HG03103 (cell line): ENCODE results near the gene RAB1B.

ENCODE experiments used
- ATAC-seq: cut with Tn5 transposase; IDR thresholded peaks from one replicate; pipeline ENCODE4 v1.9.1; 2021; ENCODE audit warnings: low read depth; ENCODE audit not compliant: unreplicated experiment

Gene RAB1B

DNA sequence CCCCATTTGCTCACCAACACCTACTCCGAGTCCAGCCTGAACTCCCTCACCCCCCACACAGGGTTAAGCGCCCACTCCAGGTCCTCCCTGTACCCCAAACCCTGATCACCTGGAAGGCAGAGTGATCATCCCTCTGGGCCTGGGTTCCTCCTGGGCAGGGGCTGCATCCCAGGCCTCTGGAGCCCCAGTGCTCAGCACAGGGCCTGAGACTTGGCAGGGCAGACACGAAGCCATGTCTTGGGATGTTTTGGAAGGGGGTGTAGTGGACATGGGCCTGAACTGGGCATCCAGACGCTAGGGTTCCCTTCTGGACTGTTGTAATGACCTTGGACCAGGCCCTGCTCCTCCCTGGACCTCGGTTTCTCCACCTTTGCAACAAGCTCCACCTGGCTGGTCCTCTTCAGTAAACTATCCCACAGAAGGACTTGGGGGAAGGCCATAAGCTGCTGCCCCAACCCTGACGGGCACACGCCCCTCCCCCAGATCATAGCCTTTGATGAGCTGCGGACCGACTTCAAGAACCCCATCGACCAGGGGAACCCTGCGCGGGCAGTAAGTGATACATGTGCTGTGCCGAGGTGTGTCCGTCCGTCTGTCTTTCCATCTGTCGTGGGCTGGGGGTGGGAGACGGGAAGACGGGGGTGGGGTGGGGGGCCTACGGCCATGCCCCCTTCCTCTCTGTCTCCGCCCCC lies 13.5 kb downstream of the RAB1B start:
- ATAC-seq = no peak

DNA sequence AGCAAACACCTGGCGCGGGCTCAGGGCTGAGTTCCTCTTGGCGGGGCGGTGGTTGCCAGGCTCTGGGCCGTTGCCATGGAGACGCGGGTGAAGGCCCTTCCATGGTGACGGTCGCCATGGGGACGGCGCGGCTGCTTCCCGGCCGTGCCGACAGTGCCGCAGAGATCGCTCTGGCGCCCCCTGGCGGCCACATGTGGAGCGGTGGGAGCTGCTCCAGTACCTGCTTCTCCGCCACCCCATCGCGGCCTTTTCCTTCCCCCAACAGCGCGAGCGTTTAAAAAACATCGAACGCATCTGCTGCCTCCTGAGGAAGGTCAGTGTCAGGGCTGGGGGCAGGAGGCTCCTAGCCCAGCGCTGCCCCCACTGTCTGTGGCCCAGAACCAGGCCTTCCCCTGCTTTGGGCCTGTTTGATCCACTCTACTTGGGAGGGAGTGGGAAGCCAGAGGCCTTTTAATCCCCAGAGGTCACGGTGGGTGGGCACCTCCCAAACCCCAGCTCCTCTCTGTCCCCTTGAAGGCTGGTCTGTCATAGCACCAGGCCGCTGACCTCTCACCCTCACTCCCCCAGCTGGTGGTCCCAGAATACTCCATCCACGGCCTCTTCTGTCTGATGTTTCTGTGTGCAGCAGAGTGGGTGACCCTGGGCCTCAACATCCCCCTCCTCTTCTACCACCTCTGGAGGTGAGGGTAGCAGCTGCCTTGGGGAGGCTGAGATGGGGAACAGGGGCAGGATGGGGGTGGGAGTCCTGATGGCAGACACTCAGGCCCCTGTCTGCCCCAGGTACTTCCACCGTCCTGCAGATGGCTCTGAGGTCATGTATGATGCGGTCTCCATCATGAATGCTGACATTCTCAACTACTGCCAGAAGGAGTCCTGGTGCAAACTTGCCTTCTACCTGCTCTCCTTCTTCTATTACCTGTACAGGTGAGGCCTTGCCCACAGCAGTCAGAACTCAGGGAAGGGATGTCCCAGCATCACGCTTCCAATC lies 14.3 kb downstream of the RAB1B start:
- peak; percentile 76 for ATAC-seq

DNA sequence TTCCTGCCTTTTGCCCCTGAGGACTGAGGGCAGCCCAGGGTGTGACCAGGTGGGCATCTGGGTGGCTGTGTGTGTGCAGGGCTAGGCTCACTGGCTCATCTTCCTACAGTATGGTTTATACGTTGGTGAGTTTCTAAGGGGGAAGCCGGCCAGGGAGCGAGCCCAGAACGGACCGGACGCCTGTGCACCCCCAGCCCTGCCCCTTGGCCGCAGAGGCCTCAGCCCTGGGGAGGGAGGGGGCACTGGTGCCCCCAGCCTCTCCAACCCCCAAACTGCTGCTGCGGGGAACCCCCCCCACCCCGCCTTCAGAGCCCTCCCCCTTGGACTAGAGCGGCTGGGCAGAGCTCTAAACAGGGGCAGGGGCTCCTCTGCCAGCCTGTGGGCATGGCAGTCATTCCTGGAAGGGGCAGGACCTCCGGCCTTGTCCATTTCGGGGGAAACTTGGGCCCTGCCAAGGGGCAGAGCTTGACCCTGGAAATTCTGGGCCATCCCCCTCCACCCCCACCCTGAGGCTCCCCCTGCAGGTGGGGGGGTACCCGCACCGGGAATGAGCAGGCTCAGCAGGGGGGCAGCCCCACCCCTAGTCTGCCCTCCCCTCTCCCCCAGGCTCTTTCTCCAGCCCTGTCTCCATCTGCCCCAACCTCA lies 15.1 kb downstream of the RAB1B start:
- ATAC-seq = no peak

DNA sequence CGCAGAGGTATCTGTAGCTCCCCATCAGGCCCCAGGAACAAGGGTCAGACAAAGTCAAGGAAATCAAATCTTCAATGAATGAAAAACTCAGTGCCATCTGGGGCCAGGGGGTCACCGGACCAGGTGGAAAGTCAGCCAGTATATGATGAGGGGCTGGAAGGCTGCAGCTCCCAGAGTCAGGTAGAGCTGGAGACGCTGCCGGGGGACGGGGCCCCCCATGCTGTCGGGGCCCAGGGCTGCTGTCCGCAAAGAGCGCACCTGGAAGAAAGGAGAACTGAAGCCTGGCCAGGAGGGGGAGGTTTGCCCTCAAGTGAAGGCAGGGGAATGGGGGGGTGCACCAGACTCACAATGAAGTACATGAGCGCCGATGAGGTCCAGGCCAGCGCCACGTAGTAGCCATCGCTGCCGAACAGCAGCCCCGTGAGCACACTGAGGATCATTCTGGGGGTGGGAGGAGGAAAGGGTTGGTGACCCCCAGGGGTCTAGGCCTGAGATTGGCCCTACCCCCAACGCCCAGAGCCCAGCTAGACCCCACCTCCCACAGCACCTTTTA lies 16.2 kb downstream of the RAB1B start:
- no peak for ATAC-seq

DNA sequence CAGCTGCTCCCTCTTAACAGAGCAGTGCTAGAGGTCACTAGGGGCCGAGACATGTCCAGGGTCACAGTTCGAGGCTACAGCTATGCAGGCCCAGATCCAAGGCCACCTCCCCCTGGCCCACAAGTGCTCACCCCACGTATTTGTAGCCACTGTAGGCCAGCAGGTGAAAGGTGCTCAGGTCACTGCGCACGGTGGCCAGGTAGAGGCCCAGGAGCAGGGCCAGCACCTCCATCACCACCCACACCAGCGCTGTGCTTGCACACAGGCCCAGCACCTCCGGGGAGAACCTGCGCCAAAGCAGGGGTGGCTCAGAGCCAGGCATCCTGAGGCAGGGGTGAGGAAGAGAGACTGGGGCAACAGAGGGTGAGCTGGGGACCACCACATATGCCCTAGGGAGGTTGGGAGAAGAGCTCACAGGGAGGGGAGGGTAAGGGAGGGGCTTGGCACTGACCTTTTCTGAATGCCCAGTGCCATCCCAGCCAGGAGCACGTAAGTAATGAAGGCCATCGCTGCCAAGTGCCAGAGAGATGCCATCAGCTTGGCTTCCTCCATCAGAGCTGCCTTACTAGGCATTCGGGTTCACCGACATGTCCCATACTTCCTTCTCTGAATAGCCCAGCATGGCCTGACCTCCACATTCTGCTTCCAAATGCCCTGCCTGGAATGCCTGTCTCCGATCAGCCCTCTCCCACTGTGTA lies 17.0 kb downstream of the RAB1B start:
- ATAC-seq = no peak

DNA sequence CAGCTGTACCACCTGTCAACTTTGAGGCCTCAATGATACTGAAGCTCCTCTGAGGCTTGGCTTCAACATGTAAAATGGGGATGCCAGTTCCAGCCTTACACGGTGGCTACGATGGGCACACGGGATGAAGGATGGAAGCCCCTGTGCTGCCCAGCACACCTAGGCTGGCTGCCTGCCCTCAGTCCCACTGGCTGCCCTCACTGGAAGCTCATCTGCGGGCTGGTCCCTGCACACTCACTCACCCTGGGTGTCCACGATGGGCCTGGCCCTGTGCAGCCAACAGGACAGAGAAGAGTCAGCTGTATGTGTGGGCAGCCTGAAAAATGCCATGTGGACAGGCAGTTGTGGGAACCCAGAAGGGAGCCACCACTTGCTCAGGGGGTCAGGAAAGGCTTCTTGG lies 18.3 kb downstream of the RAB1B start:
- no peak for ATAC-seq

DNA sequence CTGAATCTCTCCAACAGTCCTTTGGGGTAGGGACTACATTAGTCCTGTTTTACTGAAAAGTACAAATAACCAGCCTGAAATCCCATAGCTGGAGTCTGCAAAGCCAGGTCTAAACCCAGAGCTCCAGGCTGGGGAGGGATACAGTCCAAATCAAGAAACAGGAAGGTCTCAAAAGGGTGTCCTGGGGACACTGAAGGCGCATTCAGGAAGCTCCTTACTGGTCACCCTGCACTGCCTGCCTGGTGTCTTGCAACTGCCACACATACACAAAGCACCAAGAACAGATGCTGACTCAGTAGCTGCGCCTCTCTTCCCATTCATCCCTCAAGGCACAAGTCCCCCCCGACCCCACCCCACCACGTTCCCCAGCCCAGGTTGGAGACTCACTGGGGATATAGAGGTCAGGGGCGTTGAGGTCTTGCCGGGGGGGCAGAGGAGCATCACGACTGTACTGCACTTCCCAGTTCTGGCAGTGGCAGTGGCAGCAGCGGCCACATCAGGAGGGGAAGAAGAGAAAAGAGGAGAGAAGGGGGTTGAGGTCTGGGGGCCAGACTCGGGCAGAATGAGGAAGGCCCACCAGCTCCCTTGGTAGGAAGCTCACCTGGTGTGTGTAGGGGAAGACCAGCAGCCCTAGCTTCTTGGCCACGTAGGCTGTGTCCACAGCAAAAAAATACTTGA lies 18.9 kb downstream of the RAB1B start:
- ATAC-seq = no peak

DNA sequence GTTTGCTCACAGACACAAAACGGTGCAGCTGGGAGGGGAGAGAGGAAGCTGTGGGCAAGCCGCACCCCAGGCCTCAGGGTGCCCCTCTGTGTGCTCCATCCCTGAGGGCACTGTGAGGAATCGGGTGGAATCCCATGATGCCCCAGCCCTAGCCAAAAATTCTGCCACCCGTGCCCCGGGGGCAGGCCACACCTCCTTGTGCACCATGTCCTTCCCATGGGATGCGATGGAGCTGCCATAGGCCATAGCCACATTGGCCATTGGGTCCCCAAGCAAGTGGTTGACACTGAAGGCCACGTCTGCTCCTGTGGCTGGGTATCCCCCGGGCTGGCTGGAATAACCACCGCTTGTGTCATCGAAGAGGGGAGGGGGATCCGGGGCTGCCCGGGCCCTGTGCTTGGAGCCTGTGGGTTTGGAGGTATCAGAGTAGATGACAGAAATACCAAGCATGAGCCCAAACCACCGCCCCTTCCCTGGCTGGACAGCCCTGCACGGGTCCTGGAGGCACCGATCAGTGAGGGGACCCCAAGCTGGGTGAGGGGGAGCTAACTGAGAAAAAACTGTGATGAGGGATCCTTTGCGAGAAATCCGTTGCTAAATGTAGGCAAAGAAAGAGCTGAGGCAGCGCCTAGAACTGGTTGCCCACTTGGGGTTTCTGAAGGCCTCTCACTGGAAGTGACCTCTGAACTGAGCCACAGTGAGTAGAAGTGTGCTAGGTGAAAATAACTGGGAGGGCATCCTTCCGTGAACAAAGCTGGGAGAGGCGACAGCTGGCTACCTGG lies 19.6 kb downstream of the RAB1B start:
- no peak for ATAC-seq

DNA sequence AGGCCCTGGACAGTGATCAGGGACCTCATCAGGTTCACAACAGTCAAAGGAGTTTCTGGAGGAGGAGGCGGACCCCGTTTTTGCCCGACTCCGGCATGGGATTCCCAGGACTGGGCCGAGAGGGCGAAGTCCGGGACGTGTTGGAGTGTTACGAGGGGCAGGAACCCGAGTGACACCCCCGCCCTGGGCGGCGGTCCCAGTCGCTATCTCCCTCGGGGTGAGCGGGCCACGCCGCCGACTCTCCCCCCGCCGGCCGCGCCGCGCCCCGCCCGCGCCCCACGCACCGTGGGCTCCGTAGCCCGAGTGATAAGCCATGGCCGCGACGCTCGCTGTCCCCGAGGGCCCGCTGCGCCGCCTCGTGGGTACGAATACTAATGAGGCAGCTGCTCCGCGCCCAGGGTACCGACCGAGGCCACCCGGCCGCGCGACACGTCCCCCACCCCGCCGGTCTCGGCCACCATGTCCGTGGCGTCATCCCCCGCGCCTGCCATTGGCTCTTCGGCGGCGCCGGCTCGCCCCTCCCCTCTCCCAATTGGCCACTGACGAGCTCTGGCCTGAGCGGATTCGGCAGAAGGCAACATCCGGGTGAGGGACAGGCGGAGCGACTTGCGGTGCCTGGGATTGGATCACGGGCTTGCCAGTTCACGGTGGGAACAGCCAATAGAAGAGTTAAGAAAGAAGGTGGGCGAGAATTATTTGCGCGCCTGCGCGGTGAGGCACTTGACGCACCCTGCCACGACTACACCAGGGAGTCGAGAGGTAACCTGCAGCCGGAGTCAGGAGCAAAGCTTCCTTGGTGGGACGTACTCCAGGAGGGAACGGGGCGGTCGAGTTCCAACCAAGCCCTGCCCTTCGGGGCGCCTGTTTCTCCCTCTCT lies 20.5 kb downstream of the RAB1B start, which contains the start of gene YIF1A:
YIF1A (minus strand) TSS at position 473 of the 877 bp plus-strand sequence; CDS start at position 315, 158 bp downstream.
- peak; percentile 91 for ATAC-seq

DNA sequence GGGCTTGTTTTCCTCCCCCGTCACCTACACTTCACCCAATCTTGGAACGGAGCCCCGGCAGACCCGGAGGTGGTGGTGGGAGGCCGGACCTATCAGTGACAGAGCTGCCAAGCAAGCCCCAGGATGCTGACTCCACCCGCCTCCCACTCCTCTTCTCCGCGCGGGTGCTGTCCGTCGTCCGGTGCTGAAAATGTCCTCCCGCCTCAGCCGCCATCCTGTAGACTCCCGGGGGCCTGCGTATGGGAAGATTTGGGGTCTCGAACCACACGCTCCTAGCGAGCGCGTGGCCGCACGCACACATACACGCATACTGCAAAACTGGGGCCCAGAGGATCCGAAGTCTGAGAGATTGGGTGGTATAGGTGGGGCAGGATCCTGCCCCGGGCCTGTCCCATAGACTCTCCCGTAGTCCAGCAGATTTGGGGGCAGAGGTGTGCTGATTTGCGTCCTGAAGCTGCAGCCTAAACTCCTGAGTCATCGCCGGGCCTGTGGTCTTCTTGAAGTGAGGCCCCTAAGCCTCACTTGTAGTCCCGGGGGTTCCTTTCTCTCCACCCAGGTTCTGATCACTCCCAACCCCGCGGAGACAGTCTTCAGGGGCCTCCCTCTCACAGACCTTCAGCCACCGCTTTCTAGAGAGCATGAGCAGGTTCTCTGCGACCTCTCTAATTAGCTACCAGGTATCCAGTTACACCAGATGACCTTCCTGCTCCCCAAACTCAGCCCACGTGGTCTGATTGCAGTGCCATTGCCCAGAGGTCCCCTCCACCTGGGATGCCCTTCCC lies 21.3 kb downstream of the RAB1B start:
- peak; percentile 26 for ATAC-seq

DNA sequence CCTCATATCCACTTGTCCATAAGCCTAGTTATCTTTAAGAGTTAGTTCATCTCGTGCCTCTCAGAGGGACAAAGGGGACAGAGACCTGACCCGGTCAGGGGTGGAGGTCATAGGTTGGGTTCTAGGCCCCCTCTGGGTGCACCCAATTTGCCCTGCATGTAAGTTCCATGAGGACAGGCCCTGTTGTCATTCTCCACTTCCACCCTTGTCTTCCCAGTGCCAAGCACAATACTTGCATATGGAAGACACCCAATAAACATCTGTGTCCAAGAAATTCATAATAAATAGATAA lies 21.8 kb downstream of the RAB1B start:
- no peak for ATAC-seq

DNA sequence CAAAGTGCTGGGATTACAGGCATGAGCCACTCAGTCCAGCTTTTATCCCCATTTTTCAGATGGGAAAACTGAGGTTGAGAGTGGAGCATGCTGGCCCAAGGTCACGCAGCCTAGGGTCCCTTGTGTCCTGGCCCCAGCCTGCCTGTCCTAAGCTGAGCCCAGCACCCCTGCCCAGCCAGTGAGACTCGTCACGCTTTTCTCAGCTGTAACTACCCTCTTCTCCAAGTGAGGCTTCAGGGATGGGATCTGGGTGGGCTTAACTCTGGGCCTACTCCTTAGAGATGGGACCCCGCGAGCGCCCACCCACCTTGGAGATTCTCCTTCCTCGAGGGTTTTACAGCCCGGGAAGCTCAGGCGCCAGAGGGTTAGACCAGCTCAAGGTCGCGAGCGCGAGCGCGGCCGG lies 22.9 kb downstream of the RAB1B start:
- ATAC-seq = no peak

DNA sequence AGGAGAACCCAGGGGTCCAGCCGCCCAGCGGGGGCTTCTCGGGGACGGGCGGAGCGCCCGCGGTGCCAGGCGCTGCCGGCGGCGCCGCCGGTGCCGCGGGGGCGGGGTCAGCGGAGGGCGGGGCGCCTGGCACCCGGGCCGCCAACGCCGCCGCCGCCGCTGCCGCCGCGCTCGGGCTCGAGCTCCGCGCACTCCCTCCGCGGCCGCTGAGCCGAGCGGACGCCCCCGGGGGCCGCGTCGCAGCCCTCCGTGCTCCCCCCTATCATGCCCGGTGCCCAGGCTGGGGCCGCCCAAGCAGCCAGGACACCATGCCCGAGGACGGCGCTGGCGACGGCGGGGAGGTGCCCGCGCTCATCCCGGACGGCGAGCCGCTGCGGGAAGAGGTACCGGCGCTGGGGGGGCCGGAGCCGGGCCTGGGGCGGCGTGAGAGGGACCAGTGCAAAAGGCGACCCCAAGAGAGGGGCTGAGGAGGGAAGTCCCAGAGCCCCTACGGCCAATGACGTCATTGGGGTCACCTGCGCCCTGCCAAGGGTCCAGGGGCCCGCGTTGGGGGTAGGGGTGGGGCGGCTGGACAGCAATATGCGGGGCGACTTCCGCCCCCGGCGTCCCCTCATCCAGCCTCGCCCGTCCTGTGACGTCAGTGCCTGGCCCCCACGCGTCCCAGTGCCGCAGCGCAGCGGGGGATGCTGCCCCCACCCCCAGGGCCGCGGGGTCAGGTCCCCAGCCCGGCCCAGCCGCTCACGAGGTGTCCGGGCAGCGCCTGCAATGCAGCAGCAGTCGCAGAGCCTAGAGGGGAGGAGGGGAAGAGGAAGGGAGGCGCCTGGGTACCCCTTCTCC lies 23.5 kb downstream of the RAB1B start, which contains the start of gene TMEM151A:
TMEM151A (plus strand) TSS at position 189 of the 837 bp plus-strand sequence; CDS start at position 309, 120 bp downstream.
- ATAC-seq = no peak

DNA sequence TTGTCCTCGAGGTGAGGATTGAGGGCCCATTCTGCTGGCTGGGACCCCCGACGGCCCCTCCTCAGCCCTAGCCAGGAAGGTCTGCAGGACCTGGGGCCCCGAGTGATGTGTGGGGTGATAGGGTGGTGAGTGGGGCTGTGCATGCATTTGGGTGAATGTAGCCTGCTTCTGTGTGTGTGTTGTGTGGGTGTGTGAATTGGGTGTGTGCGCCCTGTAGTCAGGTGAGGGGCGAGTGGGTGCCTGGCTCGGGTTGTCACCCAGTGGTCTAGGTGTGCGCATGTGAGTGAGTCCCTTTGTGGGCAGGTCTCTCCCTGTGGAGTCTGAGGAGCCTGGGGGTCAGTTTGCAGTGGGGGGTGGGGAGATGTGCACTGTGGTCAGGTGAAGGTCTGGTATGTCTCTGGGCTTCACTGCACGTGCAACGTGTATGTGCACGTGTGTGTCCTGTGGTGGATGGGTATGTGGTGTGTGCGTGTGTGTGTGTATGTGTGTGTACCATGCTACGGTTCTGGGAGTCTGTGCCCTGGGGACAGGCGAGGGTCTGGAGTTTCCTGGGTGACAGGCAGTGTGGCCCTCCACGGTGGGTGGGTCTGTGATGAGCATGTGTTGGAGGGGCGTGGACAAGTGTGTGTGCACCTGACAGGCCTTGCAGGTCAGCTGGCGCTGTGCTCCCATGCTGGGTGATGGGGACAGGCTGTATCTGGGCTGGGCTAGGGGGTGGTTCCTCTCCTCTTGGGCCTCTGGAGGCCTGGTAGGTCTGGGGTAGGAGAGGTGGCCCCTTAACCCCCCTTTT lies 24.3 kb downstream of the RAB1B start:
- no peak for ATAC-seq

DNA sequence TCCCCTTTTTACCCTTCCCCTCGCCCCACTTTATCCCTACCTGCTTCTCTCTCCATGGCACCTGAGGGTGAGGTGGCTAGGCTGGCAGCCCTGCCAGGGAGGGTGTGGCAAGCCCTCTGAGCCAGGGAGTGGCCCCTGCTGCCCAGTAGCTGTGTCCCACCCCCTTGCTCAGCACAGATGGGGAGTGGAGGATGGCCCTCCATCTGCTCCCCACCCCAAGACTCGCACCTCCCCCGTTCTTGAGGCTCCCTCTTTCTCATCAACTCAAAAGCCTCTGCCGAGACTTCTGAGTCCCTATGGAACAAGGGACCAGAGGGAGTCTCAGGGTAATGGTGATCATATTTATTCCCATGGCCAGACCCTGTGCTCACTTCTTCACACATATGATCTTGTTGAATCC lies 24.9 kb downstream of the RAB1B start:
- no peak for ATAC-seq
